NK-92 (cell line): ENCODE data around the gene USP19.
A peak's percentile ranks its signal among the peaks of the same experiment; 100 is the strongest.

Experiments used
- DNase-seq: peaks from one replicate; lab custom pipeline; 2025; ENCODE audit not compliant: unreplicated experiment; lab: John Stamatoyannopoulos, UW

The USP19 gene, protein sequence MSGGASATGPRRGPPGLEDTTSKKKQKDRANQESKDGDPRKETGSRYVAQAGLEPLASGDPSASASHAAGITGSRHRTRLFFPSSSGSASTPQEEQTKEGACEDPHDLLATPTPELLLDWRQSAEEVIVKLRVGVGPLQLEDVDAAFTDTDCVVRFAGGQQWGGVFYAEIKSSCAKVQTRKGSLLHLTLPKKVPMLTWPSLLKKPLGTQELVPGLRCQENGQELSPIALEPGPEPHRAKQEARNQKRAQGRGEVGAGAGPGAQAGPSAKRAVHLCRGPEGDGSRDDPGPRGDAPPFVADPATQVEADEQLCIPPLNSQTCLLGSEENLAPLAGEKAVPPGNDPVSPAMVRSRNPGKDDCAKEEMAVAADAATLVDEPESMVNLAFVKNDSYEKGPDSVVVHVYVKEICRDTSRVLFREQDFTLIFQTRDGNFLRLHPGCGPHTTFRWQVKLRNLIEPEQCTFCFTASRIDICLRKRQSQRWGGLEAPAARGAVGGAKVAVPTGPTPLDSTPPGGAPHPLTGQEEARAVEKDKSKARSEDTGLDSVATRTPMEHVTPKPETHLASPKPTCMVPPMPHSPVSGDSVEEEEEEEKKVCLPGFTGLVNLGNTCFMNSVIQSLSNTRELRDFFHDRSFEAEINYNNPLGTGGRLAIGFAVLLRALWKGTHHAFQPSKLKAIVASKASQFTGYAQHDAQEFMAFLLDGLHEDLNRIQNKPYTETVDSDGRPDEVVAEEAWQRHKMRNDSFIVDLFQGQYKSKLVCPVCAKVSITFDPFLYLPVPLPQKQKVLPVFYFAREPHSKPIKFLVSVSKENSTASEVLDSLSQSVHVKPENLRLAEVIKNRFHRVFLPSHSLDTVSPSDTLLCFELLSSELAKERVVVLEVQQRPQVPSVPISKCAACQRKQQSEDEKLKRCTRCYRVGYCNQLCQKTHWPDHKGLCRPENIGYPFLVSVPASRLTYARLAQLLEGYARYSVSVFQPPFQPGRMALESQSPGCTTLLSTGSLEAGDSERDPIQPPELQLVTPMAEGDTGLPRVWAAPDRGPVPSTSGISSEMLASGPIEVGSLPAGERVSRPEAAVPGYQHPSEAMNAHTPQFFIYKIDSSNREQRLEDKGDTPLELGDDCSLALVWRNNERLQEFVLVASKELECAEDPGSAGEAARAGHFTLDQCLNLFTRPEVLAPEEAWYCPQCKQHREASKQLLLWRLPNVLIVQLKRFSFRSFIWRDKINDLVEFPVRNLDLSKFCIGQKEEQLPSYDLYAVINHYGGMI (N-terminal part only)

DNA sequence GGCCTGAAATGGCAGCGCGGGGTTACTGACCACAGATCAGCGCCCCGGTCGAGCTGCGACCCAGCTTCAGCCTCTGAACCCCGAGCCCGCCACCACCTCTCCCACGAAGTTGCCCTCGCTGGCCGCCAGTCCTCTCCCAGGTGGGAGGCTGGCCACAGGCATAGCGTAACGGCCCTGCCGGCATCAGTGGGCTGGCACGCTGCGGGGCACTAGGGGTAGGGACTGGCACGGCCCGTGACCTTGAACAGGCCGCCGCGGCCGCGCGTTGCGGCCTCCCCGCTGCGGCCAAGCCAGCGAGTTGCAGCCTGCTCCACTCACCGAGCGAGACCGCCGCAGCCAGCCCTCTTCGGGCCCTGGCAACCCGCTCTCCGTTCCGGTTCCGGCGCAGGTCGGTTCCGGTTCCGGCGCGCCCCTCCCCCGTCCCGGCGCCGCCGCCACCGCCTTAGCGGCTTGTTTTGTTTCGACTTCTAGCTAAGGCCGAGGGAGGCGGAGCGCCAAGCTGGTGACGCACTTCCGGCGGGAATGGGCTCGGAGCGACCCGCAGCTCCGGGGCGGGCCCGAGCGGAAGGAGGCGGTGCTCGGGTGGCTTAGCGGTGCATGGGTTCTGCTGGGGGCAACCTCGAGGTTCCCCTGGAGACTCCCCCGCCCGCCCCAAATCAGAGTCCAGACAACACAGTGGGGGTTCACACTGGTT is at the start of gene USP19:
TSS of gene USP19 (minus strand) at position 386 of the 694 bp plus-strand sequence. CDS start 1,678 bp downstream, outside the sequence.
- peak; percentile 68 for DNase-seq

DNA sequence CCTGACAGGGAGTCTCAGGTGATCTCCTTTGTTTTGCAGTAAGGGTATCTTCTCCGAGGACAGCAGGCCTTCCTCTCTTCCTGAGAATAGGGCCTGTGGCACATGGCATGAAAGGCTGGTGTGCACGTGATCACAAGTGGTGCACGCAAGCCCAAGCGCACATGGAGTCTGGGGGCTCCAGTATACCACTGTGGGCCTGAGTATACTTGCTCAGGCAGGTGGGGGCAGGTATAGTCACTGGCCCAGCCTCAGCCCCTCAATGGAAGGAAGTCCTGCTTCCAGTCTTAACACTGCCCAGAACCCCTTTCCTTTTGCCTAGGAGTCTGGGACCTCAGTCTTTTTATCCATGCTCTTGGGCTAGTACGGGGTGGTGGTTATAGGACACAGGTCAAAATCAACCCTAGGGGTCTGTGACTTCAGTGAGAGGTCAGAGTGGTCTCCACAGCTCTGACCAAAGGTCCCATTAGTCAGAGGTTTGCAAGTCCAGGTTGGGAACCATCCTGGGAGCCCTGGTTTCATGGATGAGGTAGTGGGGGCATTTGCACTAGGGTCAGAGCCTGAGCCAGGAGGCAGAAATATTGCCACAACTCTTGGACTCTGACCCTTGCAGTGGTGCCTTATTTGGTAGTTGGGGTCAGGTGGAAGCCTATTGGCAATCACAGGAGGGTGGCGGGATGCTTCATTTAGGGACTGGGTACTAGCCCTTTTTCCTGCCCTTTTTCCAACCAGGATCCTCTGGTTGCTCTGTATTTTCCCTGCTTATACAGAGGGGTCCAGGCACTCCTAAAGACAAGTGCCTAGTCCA is 46.3 kb upstream of the USP19 start:
- no peak for DNase-seq

- DNase-seq, result no peak
Measured at GRCh38 chr3:49165771-49166751, 45.4 kb upstream of the USP19 start, which contains the start of gene CCDC71. Gene CCDC71 (minus strand): TSS chr3:49166331. CDS start chr3:49164208, 2,123 bp downstream.

- no peak for DNase-seq
Measured at GRCh38 chr3:49164983-49165720, 44.5 kb upstream of the USP19 start.

GRCh38 chr3:49163609-49164008 is 43.0 kb upstream of the USP19 start:
- DNase-seq, result no peak

GRCh38 chr3:49162751-49163419 is 42.3 kb upstream of the USP19 start:
- DNase-seq, result no peak

DNA sequence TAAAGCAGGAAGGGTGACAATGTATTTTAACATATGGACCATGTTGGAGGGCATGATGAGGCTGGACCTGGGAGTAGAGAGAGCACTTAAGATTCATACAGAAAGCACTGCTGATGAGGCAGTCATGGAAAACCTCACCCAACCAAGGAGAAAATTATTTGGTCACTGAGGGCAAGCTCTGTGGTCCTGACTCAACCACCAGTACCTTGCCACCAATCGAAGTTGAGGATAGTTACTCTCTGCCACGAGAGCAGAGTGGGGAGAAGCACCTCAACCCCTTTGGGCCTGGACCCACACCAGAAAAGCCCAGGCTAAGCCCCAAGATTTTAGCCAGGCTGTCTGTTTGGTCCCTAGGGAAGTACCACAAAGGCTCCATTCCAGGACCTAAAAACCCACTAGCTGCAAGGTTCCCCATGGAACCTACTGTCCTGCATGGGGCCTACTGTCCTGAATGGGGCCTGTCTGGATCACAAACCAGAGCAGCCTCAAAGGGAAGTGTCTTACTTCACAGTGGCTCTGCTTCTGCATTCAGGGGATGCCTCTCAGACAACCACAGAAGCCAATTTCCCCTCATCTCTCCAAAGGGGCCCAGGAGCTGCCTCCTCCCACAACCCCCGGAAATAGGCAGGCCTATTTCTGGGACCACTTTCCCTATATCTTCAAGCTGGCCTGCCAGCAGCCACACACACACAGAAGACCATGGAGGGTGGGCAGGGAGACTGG is 41.3 kb upstream of the USP19 start:
- DNase-seq, result no peak

GRCh38 chr3:49161197-49161596 is 40.6 kb upstream of the USP19 start:
- no peak for DNase-seq

DNA sequence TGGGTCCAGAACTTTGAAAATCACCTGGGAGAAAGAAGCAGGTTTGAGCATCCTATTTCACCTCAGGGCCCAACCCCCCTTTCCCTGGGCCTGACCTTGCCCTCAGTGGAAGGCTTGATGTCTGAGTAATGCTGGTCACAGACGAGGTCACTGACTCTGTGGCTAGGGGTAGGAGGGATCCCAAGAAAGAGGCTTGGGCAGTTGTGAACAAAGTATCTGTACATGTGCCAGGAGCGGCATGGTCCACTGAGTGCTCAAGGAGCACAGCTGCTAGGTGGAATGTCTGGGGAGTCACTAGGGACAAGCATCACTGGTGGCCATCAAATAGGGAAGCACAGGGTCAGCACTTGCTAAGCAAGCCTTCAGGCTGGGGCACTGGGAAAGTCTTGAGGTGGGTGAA is 38.2 kb upstream of the USP19 start:
- no peak for DNase-seq

DNA sequence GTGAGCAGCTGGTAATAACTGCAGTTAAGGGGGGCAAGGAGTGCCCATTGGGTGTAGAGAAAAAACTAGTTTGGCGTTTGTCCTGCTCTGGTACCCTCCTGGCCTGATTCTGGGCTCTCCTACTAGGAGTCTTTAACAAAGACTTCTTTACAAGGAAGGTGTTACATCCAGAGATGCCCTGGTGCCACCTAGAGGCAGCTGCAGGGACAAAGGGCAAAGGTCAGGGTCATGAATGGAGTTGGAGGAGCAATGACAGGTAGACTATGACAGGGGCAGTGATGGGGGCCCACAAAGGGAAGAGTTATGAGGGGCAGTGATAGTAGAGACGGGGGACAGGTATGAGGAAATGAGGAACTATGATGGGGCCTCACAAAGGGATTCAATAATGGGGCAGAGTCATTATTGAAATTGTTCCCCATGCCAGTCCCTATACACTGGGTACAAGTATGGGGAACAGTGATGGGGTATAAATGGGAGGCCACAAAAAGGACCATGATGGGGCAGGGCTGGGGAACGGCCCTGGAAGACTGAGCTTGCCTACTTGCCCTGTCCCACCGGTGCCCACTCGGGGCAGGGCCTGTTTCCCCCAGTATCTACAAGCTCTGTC is 37.6 kb upstream of the USP19 start:
- no peak for DNase-seq

DNA sequence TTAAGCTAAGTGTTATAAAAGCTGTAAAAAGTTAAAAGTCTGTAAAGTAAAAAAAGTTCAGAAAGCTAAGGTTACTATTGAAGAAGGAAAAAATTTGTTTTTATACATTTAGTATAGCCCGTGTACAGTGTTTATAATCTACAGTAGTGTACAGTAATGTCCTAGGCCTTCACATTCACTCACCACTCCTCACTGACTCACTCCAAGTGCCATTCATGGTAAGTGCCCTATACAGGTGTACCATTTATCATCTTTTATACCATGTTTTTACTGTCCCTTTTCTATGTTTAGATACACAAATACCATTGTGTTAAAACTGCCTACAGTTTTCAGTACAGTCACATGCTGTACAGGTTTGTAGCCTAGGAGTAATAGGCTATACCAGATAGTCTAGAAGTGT is 36.7 kb upstream of the USP19 start:
- DNase-seq, result no peak

GRCh38 chr3:49153349-49153912 is 32.8 kb upstream of the USP19 start:
- DNase-seq, result no peak

GRCh38 chr3:49151610-49152009 is 31.0 kb upstream of the USP19 start:
- DNase-seq, result no peak

DNA sequence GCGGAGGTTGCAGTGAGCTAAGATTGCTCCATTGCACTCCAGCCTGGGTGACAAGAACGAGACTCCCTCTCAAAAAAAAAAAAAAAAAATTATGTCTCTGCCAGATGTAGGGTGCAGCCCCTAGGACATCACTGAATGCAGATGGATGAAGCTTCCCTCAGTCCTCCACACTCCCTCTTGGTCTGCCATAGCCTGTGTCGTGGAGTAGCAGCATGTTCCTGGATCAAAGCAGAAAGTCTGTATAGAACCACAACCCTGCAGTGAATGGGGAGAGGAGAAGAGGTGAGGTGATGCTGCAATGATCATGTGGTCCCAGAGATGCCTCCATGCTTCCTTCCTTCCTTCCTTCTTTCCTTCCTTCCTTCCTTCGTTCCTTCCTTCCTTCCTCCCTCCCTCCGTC is 27.5 kb upstream of the USP19 start:
- no peak for DNase-seq

DNA sequence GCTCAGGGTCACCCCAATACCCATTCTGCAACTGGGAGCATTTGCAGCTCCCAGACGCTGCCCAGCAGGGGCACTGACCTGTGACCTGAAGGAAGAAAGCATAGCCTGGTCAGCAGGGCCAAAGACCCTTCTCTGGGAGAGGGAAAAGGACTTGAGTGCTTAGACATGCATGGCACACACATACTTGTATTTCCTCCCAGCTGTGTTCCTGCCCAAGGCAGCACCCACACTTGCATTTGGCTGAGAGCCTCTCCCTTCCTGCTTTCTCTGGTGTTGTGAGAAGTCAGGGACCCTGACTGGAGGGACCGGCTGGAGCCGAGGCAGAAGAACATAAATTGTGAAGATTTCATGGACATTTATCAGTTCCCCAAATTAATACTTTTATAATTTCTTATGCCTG is 19.5 kb upstream of the USP19 start:
- no peak for DNase-seq

GRCh38 chr3:49135499-49135898 is 14.9 kb upstream of the USP19 start:
- no peak for DNase-seq
